C4-2B (cell line): ENCODE measurements around the gene APOC1.
"Not testable (repeated sequence)": the region's sequence is repeated elsewhere in the genome, so short reads cannot be mapped to it uniquely, and the experiment has no call there.

ENCODE experiments used
- H3K27ac ChIP-seq: fragments of 450-650 bp; 2 replicates; pipeline ENCODE4 v1.5.1; 2017
- ZFX ChIP-seq: fragments of 450-650 bp; IDR thresholded peaks from 2 replicates; pipeline ENCODE4 v1.6.1; 2017
- TF ChIP-seq, protein P1 (sequence below): fragments of 450-650 bp; conservative IDR thresholded peaks from 2 replicates; pipeline ENCODE4 v1.5.1; 2017; ENCODE audit warnings: mild to moderate bottlenecking

APOC1 gene

DNA sequence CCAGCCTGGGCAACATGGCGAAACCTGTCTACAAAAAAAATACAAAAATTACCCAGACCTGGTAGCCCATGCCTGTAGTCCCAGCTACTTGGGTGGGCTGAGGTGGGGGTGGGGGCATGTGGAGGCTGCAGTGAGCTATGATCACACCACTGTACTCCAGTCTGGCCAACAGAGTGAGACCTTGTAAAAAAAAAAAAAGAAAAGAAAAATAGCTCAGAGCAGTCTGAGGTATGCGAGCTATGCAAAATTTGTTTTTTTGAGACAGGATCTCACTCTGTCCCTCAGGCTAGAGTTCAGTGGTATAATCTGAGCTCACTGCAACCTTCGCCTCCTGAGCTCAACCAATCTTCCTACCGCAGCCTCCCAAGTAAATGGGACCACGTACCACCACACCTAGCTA is 30.5 kb upstream of the APOC1 start:
- TF ChIP-seq, protein P1, sequence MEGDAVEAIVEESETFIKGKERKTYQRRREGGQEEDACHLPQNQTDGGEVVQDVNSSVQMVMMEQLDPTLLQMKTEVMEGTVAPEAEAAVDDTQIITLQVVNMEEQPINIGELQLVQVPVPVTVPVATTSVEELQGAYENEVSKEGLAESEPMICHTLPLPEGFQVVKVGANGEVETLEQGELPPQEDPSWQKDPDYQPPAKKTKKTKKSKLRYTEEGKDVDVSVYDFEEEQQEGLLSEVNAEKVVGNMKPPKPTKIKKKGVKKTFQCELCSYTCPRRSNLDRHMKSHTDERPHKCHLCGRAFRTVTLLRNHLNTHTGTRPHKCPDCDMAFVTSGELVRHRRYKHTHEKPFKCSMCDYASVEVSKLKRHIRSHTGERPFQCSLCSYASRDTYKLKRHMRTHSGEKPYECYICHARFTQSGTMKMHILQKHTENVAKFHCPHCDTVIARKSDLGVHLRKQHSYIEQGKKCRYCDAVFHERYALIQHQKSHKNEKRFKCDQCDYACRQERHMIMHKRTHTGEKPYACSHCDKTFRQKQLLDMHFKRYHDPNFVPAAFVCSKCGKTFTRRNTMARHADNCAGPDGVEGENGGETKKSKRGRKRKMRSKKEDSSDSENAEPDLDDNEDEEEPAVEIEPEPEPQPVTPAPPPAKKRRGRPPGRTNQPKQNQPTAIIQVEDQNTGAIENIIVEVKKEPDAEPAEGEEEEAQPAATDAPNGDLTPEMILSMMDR: no peak
- TF ChIP-seq ZFX: no peak

DNA sequence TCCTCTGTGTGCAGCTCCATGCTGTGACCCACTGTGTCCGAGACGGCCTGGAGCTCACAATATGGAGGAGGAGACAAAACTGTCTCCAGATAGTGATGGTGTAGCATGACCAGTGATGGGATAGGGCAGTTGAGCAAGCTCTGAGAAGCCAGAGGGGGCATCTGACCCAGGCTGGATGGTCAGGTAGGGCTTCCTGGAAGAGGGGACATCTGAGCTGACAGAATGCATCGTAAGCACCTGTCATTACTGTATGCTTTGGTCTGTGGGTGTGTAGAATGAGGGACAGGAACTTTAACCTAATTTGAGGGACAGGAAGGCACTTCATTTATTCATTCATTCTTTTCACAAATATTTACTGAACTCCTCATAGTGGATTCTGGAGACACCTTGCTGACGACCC is 29.8 kb upstream of the APOC1 start:
- TF ChIP-seq, protein P1: no peak
- no peak for TF ChIP-seq ZFX
- H3K27ac ChIP-seq: no peak overlapping the region

More for the DNA sequence above, 30.5 kb upstream of the APOC1 start:
- no peak overlapping the region for H3K27ac ChIP-seq

DNA sequence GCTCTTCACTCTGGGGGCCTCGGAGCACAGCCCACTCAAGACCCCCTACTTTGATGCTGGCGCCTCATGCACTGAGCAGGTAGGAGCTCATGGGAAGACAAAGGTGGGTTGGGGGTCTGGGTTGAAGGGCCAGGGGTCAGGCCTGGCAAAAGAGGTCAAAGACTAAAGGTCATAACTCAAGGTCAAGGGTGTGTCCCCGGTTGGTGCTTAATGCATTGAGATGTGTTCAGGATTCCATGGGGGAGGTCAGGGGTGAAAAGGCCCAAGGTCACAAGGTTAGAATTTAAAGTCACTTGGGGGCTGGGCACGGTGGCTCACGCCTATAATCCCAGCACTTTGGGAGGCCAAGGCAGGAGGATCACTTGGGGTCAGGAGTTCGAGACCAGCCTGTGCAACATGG is 28.3 kb upstream of the APOC1 start:
- no peak overlapping the region for H3K27ac ChIP-seq
- TF ChIP-seq, protein P1: no peak
- TF ChIP-seq ZFX: no peak

DNA sequence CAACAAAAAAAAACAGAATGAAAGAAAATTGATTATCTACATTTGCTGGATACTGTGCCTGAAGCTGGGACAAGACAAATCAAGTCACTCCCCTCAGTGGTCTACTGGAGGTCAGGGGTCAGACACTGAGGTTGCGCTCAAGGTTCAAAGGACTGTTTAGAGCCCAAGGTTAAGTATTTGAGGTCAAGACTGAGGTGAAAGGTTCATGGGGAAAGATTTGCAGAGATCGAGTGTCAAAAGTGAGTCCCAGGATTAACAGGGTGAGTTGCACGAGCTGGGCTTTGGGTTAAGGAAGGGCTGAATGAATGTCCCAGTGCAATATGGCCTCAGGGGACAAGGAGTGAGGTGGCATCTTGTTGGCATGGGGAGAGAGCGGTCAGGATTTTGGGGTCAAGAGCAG is 26.8 kb upstream of the APOC1 start:
- H3K27ac ChIP-seq: no peak overlapping the region
- no peak for TF ChIP-seq ZFX
- TF ChIP-seq, protein P1: no peak

DNA sequence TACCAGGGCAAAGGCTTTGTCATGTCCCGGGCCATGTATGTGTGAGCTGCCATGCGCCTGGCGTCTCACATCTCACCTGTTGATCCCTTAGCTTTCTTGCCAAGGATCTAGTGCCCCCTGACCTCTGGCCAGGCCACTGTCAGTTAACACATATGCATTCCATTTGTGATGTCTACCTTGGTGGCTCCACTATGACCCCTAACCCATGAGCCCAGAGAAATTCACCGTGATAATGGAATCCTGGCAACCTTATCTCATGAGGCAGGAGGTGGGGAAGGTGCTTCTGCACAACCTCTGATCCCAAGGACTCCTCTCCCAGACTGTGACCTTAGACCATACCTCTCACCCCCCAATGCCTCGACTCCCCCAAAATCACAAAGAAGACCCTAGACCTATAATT is 26.1 kb upstream of the APOC1 start:
- not testable (repeated sequence) for H3K27ac ChIP-seq

DNA sequence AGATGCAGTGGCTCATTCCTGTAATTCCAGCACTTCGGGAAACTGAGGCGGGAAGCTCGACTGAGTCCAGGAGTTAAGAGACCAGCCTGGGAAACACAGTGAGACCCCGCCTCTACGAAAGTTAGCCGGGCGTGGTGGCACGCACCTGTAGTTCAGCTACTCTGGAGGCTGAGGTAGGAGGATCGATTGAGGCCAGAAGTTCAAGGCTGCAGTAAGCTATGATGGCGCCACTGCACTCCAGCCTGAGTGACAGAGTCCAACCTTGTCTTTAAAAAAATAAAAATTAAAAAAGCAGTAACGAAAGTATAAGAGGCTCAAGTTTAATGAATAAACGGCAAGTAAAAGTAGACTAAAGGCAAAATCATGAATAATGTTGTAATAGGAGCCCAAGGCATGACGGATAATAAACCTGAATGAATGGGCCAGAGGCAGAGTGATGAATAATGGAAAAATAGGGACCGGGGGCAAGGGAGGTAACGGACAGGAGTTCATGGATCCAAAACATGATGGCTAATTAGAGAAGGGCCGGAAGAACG is 24.5 kb upstream of the APOC1 start:
- TF ChIP-seq, protein P1: no peak
- no peak for TF ChIP-seq ZFX
- H3K27ac ChIP-seq: peak overlapping the region; percentile 94

DNA sequence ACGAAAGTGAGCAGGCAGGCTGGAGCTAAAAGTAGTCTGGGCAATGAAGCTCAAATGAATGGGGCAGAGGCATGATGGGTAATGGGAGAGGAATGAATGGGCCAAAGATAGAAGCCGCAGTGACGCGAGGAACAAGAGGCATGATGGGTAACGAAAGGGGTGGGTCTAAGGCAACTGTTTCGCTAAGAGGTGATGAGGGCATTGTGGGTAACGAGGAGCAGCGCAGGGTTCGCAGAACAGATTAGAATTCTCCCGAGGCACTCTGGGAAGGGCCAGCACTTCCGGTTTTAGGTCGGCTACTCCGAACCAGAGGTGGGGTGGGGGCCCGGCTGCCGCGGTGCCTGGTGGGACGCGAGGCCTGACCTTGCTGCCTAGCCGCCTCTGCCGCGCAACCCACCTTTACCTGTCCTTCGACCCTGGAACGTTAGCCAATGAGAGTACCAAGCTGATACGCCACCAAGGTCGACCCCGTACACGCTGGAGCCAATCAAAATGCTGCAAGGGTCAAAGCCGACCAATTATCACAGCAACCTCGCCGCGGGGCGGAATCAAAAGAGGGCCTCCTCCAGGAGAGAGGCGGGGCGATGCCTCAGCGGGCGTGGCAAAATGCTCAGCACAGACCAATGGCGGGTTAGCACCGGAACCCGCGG is 23.9 kb upstream of the APOC1 start:
- no peak for TF ChIP-seq ZFX
- TF ChIP-seq, protein P1: no peak
- H3K27ac ChIP-seq: peak overlapping the region; percentile 94
